T-cell (primary cell): ENCODE measurements around the gene CNDP2. TPM values are rescaled to one million over a fixed set of nuclear protein-coding genes. Genes with fewer than 3 reads are reported as not detected.
"Not testable (repeated sequence)": the region's sequence is repeated elsewhere in the genome, so short reads cannot be mapped to it uniquely, and the experiment has no call there.

Source experiments
- ATAC-seq, 4 experiments: fragments of 200-7000 bp in 3 of 4; fragments of 150-1000 bp in 1 of 4; cut with Tn5 transposase; replicated peaks in 1 of 4; 1 replicate in 3 of 4; 2 replicates in 1 of 4; pipeline ENCODE4 v1.10.0; 2021; ENCODE audit warnings: moderate library complexity in 3 of 4, mild to moderate bottlenecking in 2 of 4, moderate number of reproducible peaks in 1 of 4
- CTCF ChIA-PET, 2 donors: fragments of 300-600 bp; sonication (Branson Sonifier 250); formaldehyde crosslinking; loops; one replicate each; lab custom pipeline; 2022; ENCODE audit warnings: antibody characterized with exemption in 2 of 2; lab: Charles Lee
- POLR2A ChIA-PET, 2 donors: fragments of 300-600 bp; sonication (Branson Sonifier 250); formaldehyde crosslinking; loops; one replicate each; lab custom pipeline; 2022; ENCODE audit warnings: antibody characterized with exemption in 2 of 2; lab: Charles Lee
- DNase-seq, 35 experiments: peaks; one replicate each; pipeline versions ENCODE4 v3.0.0 to v3.0.0-alpha.2; 2013 to 2023
- H3K27ac ChIP-seq: one replicate; pipeline ENCODE4 v1.5.1; 2013; ENCODE audit warnings: low read length
- H3K27me3 ChIP-seq, 2 experiments: replicated peaks in 1 of 2; 1 replicate in 1 of 2; 2 replicates in 1 of 2; pipeline versions ENCODE4 v1.6.1 to v1.7.0; 2013; ENCODE audit warnings: low read length in 1 of 2, mixed read lengths in 1 of 2; ENCODE audit not compliant: control insufficient read depth in 2 of 2, insufficient read depth in 2 of 2; ENCODE audit errors: extremely low read depth in 1 of 2
- H3K36me3 ChIP-seq, 2 donors: 1 replicate in 1 of 2; 2 replicates in 1 of 2; pipeline versions ENCODE4 v1.6.1 to v1.7.0; 2013; ENCODE audit warnings: low read length in 1 of 2; ENCODE audit not compliant: control insufficient read depth in 2 of 2, insufficient read depth in 1 of 2; ENCODE audit errors: extremely low read depth in 1 of 2
- H3K4me1 ChIP-seq, 2 experiments: 1 replicate in 1 of 2; 2 replicates in 1 of 2; pipeline versions ENCODE4 v1.6.1 to v1.7.0; 2013; ENCODE audit warnings: low read length in 2 of 2, mixed read lengths in 1 of 2; ENCODE audit not compliant: insufficient read depth in 2 of 2, control insufficient read depth in 1 of 2; ENCODE audit errors: extremely low read depth in 1 of 2
- H3K4me3 ChIP-seq, 2 donors: 1 replicate in 1 of 2; 2 replicates in 1 of 2; pipeline versions ENCODE4 v1.5.1 to v1.7.0; 2013; ENCODE audit warnings: mild to moderate bottlenecking in 2 of 2, low read length in 1 of 2, moderate library complexity in 1 of 2; ENCODE audit not compliant: control insufficient read depth in 1 of 2; ENCODE audit errors: extremely low read depth in 1 of 2
- H3K9me3 ChIP-seq: 2 replicates; pipeline ENCODE4 v1.7.0; 2013
- H3K27ac Mint-ChIP-seq, 2 donors: one replicate each; pipeline ENCODE4 v1.8.0; 2020 to 2021; ENCODE audit warnings: mild to moderate bottlenecking in 2 of 2, mixed read lengths in 2 of 2
- H3K27me3 Mint-ChIP-seq, 2 donors: one replicate each; pipeline ENCODE4 v1.8.0; 2021 to 2022; ENCODE audit warnings: mixed read lengths in 2 of 2
- H3K36me3 Mint-ChIP-seq: one replicate; pipeline ENCODE4 v1.8.0; 2021; ENCODE audit warnings: mixed read lengths
- H3K4me1 Mint-ChIP-seq, 3 donors: one replicate each; pipeline ENCODE4 v1.8.0; 2020 to 2022; ENCODE audit warnings: mixed read lengths in 3 of 3, mild to moderate bottlenecking in 1 of 3
- H3K4me3 Mint-ChIP-seq, 3 donors: one replicate each; pipeline ENCODE4 v1.8.0; 2020 to 2022; ENCODE audit warnings: mild to moderate bottlenecking in 3 of 3, mixed read lengths in 3 of 3, moderate library complexity in 3 of 3
- H3K9me3 Mint-ChIP-seq, 3 donors: one replicate each; pipeline ENCODE4 v1.8.0; 2020 to 2022; ENCODE audit warnings: mixed read lengths in 3 of 3
- WGBS: methylation state at CpG from one replicate; pipeline ENCODE4 v1.1.5; 2013; ENCODE audit warnings: missing lambda C conversion rate; ENCODE audit not compliant: insufficient coverage; 5-methylcytosine and 5-hydroxymethylcytosine counted together
- total RNA-seq, 35 experiments: library from RNA in 6 of 35; stranded (reverse) in 6 of 35; fragments of 120-200 nt in 1 of 35; gene quantifications; one replicate each; pipeline versions ENCODE4 v1.2.1 to v1.2.4 and lab custom pipeline; 2013 to 2026

Gene CNDP2
- total RNA-seq, 5 donors from 2014 or later (not counting 1 experiment from before 2014, with no cell fraction given), result 113 to 150 (median 137) TPM

GRCh38 chr18:74498712-74499627, 2.8 kb downstream of the CNDP2 start:
- no peaks in the 10 kb centered on the region for H3K9me3 Mint-ChIP-seq
- peak overlapping the region; percentile 57 to 66 for H3K4me3 ChIP-seq
- peak overlapping the region; percentile 86 to 96 (median 86) for H3K4me3 Mint-ChIP-seq
- H3K4me1 ChIP-seq, result peaks cover 29 to 47% of the 10 kb centered on the region in 2 experiments
- H3K27me3 Mint-ChIP-seq, result no peaks in the 10 kb centered on the region
- ChIA-PET POLR2A (interaction anchor here (0.8 to 0.9 kb wide), 2 partner anchors 126 to 232 kb away, joined by 3 to 4 read pairs; no protein-coding TSS in a partner anchor), CTCF (interaction anchor here in 1 of 2 donors (0.9 to 1.0 kb wide), 2 partner anchors 146 to 150 kb away, joined by 3 to 4 read pairs; no protein-coding TSS in a partner anchor)
- DNase-seq (peak; percentile 44 to 84 (median 69)), ATAC-seq (peak; percentile 49 to 58 (median 56))
- no peaks in the 10 kb centered on the region for H3K9me3 ChIP-seq
- H3K27me3 ChIP-seq, result no peaks in the 10 kb centered on the region
- H3K36me3 Mint-ChIP-seq, result peaks cover 26% of the 10 kb centered on the region
- H3K27ac Mint-ChIP-seq, result peak overlapping the region; percentile 97 to 99
- WGBS, result 5% methylated on average over 8 of the region's 14 CpGs
- H3K36me3 ChIP-seq, result peaks cover 6 to 26% of the 10 kb centered on the region in 2 donors
- H3K27ac ChIP-seq, result peak overlapping the region; percentile 93
- peaks cover 55 to 62% (median 56%) of the 10 kb centered on the region in 3 donors for H3K4me1 Mint-ChIP-seq

DNA sequence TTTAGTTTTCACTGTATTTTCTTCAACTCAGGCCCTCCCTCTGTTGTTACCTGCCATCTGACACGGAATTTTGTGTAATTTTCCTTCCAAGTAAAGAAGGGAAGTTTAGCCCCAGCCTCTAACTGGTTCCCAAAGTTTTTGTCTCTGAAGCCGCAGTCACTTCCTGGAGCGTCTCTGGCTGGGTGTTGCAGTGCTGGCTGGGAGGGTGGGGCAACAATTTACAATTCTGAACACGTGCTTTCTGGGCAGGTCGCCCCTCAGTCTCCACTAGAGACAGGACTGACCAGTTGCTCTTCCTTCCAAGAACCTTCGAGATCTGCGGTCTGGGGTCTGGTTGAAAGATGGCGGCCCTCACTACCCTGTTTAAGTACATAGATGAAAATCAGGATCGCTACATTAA, 3.5 kb downstream of the CNDP2 start:
- H3K4me1 Mint-ChIP-seq, result peaks cover 55 to 62% (median 56%) of the 10 kb centered on the region in 3 donors
- Histone ChIP-seq H3K27ac (peak overlapping the region; percentile 93), H3K36me3 (peaks cover 6 to 31% of the 10 kb centered on the region in 2 donors), H3K27me3 (no peaks in the 10 kb centered on the region), H3K4me3 (peak overlapping the region; percentile 57 to 66), H3K4me1 (peaks cover 29 to 47% of the 10 kb centered on the region in 2 experiments), H3K9me3 (no peaks in the 10 kb centered on the region)
- peak in 28 of 35 experiments; percentile 9 to 61 (median 28) for DNase-seq
- H3K36me3 Mint-ChIP-seq, result peaks cover 29% of the 10 kb centered on the region
- H3K4me3 Mint-ChIP-seq, result peak overlapping the region; percentile 86 to 96 (median 86)
- H3K27ac Mint-ChIP-seq, result peak overlapping the region; percentile 97 to 99
- H3K27me3 Mint-ChIP-seq, result no peaks in the 10 kb centered on the region
- H3K9me3 Mint-ChIP-seq, result no peaks in the 10 kb centered on the region
- ChIA-PET CTCF (interaction anchor here in 1 of 2 donors (1.3 kb wide), 1 partner anchor 146 kb away, joined by 3 read pairs; no protein-coding TSS in a partner anchor), POLR2A (interaction anchor here in 1 of 2 donors (0.7 to 0.9 kb wide), 2 partner anchors 106 to 126 kb away, joined by 3 to 4 read pairs; no protein-coding TSS in a partner anchor)
- peak in 3 of 4 experiments; percentile 9 to 17 (median 14) for ATAC-seq
- WGBS, result 0% methylated on average over 1 of the region's 9 CpGs

- peak overlapping the region; percentile 93 for H3K27ac ChIP-seq
- H3K27me3 ChIP-seq, result no peaks in the 10 kb centered on the region
- H3K36me3 ChIP-seq, result peaks cover 6 to 34% of the 10 kb centered on the region in 2 donors
- no peak overlapping the region for H3K4me3 ChIP-seq
- H3K27me3 Mint-ChIP-seq, result no peaks in the 10 kb centered on the region
- WGBS, result no CpG with 5 or more reads among the region's 6 CpGs
- no peaks in the 10 kb centered on the region for H3K9me3 Mint-ChIP-seq
- no peak for ATAC-seq
- peak overlapping the region; percentile 37 to 96 (median 86) for H3K4me3 Mint-ChIP-seq
- peaks cover 29 to 47% of the 10 kb centered on the region in 2 experiments for H3K4me1 ChIP-seq
- peak overlapping the region; percentile 64 to 69 for H3K27ac Mint-ChIP-seq
- peaks cover 54 to 61% (median 55%) of the 10 kb centered on the region in 3 donors for H3K4me1 Mint-ChIP-seq
- peaks cover 31% of the 10 kb centered on the region for H3K36me3 Mint-ChIP-seq
- no peak for DNase-seq
- ChIA-PET CTCF (interaction anchor here in 1 of 2 donors (1.3 kb wide), 1 partner anchor 147 kb away, joined by 3 read pairs; no protein-coding TSS in a partner anchor), POLR2A (interaction anchor here in 1 of 2 donors (0.7 kb wide), 1 partner anchor 107 kb away, joined by 3 read pairs; no protein-coding TSS in a partner anchor)
- H3K9me3 ChIP-seq, result no peaks in the 10 kb centered on the region
These were observed 4.2 kb downstream of the CNDP2 start for GRCh38 chr18:74500372-74500771.

- H3K9me3 Mint-ChIP-seq, ATAC-seq, H3K27me3 ChIP-seq, POLR2A ChIA-PET, H3K4me3 ChIP-seq, DNase-seq, H3K27ac ChIP-seq, H3K9me3 ChIP-seq, H3K27me3 Mint-ChIP-seq: not testable (repeated sequence)
- H3K4me1 ChIP-seq, result peaks cover 27 to 43% of the 10 kb centered on the region in 2 experiments
- H3K4me3 Mint-ChIP-seq, result peak overlapping the region; percentile 37 to 96 (median 86)
- peaks cover 6 to 38% of the 10 kb centered on the region in 2 donors for H3K36me3 ChIP-seq
- peak overlapping the region; percentile 64 to 69 for H3K27ac Mint-ChIP-seq
- peaks cover 51 to 60% (median 51%) of the 10 kb centered on the region in 3 donors for H3K4me1 Mint-ChIP-seq
- peaks cover 33% of the 10 kb centered on the region for H3K36me3 Mint-ChIP-seq
- 87% methylated on average over 4 of the region's 8 CpGs for WGBS
- CTCF ChIA-PET, result interaction anchor here in 1 of 2 donors (1.3 kb wide), 1 partner anchor 147 kb away, joined by 3 read pairs; no protein-coding TSS in a partner anchor
These were observed 4.6 kb downstream of the CNDP2 start for GRCh38 chr18:74500774-74501173.

- no peak for DNase-seq
- Mint-ChIP-seq H3K27me3 (no peaks in the 10 kb centered on the region), H3K36me3 (peaks cover 35% of the 10 kb centered on the region), H3K9me3 (no peaks in the 10 kb centered on the region), H3K4me1 (peaks cover 47 to 57% (median 51%) of the 10 kb centered on the region in 3 donors), H3K4me3 (no peak overlapping the region), H3K27ac (peak overlapping the region; percentile 15 to 55)
- ChIA-PET POLR2A (no interaction called here), CTCF (no interaction called here)
- ATAC-seq, result no peak
- H3K4me3 ChIP-seq, result no peak overlapping the region
- no CpG with 5 or more reads among the region's 4 CpGs for WGBS
- H3K4me1 ChIP-seq, result peaks cover 27 to 41% of the 10 kb centered on the region in 2 experiments
- H3K9me3 ChIP-seq, result no peaks in the 10 kb centered on the region
- H3K27me3 ChIP-seq, result no peaks in the 10 kb centered on the region
- H3K36me3 ChIP-seq, result peaks cover 6 to 42% of the 10 kb centered on the region in 2 donors
- no peak overlapping the region for H3K27ac ChIP-seq
These were observed 5.2 kb downstream of the CNDP2 start for GRCh38 chr18:74501386-74501785.

DNA sequence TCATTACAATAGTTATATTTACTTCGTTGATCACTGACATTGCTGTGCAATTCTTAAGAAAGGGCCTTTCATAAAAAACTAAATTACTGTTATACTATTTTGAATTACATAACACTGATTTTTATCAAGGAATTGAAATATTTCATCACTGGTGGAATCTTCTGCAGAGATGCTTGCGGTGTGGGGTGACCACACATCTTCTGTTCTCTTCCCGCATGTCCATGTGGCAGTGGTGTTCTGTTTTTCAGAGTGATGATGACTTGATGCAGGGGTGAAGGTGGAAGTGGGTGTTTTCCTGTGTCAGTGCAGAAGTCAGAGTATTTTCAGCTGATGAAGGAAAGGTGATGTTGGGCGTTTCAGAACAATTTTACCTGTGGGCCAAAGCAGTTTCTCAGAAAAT, 7.0 kb downstream of the CNDP2 start:
- Histone ChIP-seq H3K27ac (no peak overlapping the region), H3K4me1 (peaks cover 15 to 24% of the 10 kb centered on the region in 2 experiments), H3K27me3 (no peaks in the 10 kb centered on the region), H3K4me3 (no peak overlapping the region), H3K9me3 (no peaks in the 10 kb centered on the region), H3K36me3 (peaks cover 6 to 60% of the 10 kb centered on the region in 2 donors)
- POLR2A ChIA-PET, result interaction anchor here in 1 of 2 donors (0.5 to 0.7 kb wide), 2 partner anchors 116 to 133 kb away, joined by 3 to 4 read pairs; no protein-coding TSS in a partner anchor
- no peak overlapping the region for H3K27ac Mint-ChIP-seq
- ATAC-seq (no peak), DNase-seq (no peak)
- H3K4me1 Mint-ChIP-seq, result peaks cover 36 to 51% (median 37%) of the 10 kb centered on the region in 3 donors
- no peaks in the 10 kb centered on the region for H3K9me3 Mint-ChIP-seq
- no peaks in the 10 kb centered on the region for H3K27me3 Mint-ChIP-seq
- WGBS, result 98% methylated on average over 3 of the region's 4 CpGs
- peaks cover 52% of the 10 kb centered on the region for H3K36me3 Mint-ChIP-seq
- no peak overlapping the region for H3K4me3 Mint-ChIP-seq
- CTCF ChIA-PET, result interaction anchor here (0.7 to 1.3 kb wide), 2 partner anchors 10 to 68 kb away, joined by 5 to 7 read pairs; no protein-coding TSS in a partner anchor
